ENCODE results near the gene NDUFS3. TPM values are rescaled to one million over a fixed set of nuclear protein-coding genes. Genes with fewer than 3 reads are reported as not detected.
"Not testable (repeated sequence)": the region's sequence is repeated elsewhere in the genome, so short reads cannot be mapped to it uniquely, and the experiment has no call there.

Gene NDUFS3
- total RNA-seq, 1 donor from 2014 or later, result 97.8 TPM

DNA sequence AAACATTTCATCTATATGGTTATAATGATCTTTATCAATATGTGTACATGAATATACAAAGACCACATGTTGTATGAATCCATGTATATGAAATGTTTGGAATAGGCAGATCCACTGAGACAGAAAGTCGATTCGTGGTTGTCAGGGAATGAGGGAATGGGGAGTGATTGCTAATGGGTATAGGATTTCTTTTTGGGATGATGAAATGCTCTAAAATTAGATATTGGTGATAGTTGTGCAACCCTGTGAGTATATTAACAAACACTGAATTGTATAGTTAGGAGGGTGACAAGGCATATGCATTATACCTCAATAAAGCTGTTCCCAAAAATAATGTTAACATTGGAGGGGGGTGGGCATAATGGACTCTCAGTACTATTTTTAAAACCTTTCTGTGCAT, 18.4 kb upstream of the NDUFS3 start:
- DNase-seq (ENCODE audit: low spot score), result no peak

DNA sequence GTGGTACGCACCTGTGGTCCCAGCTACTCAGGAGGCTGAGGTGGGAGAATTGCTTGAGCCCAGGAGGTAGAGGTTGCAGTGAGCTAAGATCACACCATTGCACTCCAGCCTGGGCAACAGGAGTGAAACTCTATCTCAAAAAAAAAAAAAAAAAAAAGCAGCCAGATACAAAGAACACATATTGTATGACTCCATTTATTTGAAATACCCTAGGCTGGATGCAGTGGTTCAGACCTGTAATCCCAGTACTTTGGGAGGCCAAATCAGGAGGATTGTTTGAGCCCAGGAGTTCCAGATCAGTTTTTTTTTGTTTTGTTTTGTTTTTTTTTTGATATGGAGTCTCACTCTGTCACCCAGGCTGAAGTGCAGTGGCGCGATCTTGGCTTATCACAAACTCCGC, 16.5 kb upstream of the NDUFS3 start:
- not testable (repeated sequence) for DNase-seq (ENCODE audit: low spot score)

DNA sequence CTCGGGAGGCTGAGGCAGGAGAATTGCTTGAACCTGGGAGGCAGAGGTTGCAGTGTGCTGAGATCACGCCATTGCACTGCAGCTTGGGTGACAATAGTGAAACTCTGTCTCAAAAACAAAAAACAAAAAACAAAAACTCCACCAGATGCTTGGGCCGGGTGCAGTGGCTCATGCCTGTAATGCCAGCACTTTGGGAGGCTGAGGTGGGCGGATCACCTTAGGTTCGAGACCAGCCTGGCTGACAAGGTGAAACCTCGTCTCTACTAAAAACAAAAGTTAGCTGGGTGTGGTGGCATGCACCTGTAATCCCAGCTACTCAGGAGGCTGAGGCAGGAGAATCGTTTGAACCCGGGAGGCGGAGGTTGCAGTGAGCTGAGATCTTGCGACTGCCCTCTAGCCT, 14.5 kb upstream of the NDUFS3 start:
- not testable (repeated sequence) for DNase-seq (ENCODE audit: low spot score)

DNA sequence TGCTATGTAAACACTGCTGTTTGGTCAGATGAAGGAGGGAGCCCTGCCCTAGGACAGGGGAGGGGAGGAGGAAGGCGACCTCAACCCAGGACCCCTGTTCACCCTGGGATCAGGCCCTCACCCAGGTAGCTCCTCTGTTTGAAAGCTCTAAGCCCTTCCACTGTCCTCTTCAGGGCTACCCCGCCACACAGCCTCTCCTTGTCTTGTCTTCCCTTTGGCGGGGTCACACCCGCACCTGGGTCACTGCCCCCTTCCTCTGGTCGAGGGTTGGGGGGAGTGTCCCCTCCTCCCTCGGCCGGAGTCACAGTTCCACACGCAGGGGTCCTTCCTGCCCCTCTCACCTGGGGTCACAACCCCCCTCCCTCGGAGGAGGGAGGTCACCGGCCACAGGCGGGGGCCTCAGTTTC, 13.9 kb upstream of the NDUFS3 start:
- no peak for DNase-seq (ENCODE audit: low spot score)

DNA sequence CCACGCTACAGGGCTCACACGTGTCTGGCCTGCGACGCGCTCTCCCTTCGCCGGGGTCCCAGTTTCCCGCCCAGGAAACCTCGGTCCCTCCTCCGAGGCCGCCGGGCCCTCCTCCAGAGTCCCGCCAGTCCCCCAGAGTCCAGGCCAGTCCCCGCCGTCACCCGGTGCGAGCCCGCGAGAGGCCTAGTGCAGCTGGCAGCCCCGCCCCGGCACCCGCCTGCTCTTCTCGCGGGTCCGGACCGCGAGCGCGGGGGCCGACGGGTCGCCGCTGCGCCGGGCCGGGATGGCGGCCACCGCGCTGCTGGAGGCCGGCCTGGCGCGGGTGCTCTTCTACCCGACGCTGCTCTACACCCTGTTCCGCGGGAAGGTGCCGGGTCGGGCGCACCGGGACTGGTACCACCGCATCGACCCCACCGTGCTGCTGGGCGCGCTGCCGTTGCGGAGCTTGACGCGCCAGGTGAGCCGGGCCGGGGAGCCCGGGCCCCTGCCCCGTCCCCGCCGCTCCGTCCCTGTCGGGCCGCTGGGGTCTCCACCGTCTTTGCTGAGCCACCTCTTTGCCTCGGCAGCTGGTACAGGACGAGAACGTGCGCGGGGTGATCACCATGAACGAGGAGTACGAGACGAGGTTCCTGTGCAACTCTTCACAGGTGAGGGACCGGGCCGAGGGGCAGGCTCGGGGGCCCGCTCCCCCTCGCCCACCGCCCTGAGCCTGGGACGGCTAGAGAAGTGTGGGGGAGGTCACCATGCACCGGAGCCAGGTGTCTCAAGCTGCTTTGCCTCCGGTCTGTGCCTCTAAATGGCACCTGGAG, 13.3 kb upstream of the NDUFS3 start, which contains the start of gene PTPMT1:
Gene PTPMT1 (plus strand): TSS at position 260 of the 809 bp plus-strand sequence. CDS start 24 bp downstream, at position 284.
- DNase-seq (ENCODE audit: low spot score), result peak; percentile 50

DNA sequence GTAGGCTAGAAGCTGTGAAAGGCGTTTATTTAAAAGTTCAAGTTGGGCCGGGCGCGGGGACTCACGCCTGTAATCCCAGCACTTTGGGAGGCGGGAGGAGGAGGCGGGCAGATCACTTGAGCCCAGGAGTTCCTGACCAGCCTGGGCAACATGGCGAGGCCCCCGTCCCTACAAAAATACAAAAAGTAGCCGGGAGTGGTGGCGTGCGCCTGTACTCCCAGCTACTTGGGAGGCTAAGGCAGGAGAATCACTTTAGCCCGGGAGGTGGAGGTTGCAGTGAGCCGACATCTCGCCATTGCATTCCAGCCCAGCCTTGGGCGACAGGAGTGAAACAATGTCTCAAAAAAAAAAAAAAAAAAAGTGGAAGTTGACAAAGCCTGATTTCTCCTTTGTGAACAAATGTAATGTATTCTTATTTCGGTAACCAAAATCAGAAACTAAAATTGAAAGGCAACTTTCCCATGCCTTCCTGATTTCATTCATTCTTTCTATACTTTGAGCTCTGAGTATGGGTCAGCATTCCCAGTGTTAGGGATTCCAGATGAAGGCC, 12.7 kb upstream of the NDUFS3 start:
- no peak for DNase-seq (ENCODE audit: low spot score)

DNA sequence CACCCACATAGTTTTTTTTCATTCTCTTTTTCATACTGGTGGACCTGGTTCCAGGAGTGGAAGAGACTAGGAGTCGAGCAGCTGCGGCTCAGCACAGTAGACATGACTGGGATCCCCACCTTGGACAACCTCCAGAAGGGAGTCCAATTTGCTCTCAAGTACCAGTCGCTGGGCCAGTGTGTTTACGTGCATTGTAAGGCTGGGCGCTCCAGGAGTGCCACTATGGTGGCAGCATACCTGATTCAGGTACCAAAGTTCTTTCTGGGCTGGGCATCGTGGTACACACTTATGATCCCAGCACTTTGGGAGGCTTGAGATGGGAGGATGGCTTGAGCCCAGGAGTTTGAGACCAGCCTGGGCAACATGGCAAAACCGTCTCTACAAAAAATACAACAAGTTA, 9.2 kb upstream of the NDUFS3 start:
- no peak for DNase-seq (ENCODE audit: low spot score)

DNA sequence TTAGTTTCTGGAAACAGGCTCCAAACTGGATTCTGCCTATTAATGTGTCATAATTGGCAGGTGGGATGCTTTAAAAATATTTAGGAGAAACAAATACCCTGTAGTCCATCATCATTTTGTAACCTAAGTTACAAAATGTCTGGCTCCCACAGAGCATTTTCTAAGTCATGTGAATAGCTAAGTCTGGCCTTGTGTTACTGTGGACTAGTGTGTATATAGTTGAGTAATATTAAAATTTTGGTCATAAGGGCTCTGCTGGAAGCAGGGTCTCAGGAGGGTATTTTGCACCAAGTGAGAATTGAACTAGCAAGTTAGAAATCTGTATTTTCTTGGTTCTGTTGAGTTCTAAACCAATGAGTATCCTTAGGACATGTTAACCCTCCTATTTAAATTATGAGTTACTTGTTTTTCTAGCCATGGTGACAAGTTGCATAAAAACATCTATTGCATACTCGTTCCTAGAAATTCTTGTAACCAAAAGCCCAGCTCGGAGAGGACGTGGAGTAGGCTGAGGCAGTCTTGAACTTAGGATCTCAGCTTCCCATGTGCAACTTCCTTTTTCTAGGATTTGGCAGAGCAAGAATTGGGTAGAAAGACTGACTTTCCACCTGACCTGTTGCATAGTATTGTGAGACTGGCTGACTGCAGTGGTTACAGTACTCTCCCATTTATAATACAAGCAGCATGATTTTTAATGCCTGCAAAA, 8.1 kb upstream of the NDUFS3 start:
- DNase-seq (ENCODE audit: low spot score), result no peak

DNA sequence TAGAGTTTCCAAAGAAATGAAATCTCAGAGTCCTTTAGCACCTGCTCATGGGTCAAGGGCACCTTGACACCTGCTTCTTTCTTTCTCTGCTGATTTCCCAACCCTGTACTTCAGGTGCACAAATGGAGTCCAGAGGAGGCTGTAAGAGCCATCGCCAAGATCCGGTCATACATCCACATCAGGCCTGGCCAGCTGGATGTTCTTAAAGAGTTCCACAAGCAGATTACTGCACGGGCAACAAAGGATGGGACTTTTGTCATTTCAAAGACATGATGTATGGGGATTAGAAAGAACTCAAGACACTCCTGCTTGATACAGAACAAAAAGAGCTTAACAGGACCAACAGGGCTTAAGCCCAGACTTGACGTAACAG, 7.5 kb upstream of the NDUFS3 start:
- no peak for DNase-seq (ENCODE audit: low spot score)

DNA sequence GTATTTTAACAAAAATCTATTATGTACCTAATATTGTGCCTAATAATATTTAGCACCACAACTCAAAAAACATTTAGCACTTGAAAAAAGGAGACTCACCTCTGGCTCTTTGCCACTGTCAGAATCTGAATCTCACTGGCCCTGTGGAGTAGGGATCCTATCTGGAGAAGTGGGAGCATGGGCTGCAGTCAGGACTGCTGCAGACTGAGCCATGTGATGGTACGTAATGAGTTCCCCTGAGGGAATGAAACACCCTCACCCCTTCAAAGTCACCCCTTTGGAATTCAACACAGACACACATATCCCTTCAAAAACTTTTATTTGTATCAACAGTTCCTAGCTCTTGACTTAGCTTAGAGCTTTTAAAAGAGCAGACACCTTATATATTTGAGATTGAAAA, 7.0 kb upstream of the NDUFS3 start:
- no peak for DNase-seq (ENCODE audit: low spot score)

DNA sequence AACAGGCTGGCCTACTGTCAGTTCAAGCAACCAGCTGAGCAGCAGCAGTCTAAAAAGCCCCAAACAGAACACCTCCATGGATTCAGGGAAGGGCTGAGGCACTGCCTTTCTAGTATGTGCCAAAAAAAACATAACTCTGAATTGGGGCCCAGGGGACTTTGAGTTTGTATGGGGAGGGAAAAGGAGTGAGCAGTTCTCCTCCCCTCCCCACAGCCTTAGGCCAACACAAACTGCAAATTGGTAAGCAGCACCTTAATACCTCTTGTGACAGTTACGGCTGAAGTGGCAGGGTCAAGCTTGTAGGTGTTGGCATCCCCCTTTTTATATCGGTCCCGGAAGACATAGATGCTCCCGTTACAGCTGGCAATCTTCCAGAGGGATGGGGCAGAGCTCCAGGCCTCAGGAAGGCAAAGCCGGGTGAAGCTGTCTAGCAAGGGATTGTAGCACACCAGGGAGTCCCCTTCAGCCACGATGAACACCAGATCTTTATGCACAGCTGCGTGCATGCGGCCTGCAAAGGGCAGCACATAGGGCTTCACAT, 6.1 kb upstream of the NDUFS3 start:
- DNase-seq (ENCODE audit: low spot score), result no peak

DNA sequence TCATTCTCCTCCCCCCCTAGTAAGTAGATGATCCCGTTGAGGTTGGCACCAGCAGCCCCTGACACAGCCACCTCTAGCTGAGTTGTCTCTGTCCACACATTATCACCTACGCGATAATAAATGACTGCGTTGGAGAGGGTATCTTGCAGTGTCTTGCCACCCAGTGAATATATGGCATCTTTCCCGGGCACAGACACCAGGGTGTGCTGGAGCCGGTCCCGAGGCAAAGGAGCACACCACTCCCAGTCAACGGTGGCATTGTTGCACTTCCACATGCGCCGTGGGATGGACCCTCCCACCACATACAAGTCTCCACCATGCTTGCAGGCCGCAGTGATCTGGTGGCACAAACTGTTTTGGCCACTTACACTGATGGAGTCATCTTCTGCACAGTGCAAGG, 5.6 kb upstream of the NDUFS3 start:
- no peak for DNase-seq (ENCODE audit: low spot score)

DNA sequence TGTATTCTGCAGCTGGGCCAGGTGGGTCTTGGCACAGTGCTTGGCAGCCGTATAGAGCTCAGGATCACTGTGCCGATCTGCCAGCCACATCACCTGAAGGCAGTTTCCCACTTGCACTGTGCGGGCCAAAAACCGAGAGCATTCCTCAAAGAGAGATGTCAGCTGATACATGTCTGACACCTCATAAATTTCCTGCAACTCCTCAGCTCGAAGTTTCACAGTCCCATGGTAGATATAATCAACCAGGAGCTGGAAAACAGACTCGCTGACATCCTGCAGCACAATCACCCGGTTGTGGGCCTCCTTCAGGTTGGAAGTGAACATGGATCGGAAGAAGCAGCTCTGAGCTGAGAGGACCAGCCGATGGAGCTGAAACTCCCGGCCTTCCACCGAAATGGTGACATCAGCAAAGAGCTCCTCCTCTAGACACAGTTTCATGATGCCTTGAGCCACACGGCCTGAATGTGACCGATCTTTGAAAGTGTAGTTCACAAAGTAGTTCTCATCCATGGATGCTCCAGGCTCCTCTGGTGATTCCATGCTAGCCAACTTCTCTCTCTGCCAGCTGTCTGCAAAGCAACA, 1.3 kb upstream of the NDUFS3 start:
- DNase-seq (ENCODE audit: low spot score), result no peak

DNA sequence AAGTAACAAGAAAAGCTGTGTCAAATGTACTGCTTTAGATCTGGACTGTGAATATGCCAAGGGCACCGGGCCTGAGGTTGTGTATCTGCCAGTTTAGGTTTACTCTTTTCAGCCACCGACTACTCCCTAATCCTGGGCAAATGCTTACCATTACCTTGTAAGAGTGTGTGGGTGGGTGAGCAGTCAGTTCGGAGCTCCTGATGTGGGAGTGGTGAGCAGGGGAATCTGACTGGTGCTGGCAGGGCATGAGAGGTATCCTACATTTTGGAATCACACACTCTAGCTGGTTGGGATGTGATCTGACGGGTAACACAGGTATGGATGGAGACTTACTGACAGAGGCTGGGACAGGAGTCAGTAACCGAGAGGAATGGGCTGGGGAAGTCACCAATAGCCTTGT, 5.0 kb downstream of the NDUFS3 start:
- no peak for DNase-seq (ENCODE audit: low spot score)

DNA sequence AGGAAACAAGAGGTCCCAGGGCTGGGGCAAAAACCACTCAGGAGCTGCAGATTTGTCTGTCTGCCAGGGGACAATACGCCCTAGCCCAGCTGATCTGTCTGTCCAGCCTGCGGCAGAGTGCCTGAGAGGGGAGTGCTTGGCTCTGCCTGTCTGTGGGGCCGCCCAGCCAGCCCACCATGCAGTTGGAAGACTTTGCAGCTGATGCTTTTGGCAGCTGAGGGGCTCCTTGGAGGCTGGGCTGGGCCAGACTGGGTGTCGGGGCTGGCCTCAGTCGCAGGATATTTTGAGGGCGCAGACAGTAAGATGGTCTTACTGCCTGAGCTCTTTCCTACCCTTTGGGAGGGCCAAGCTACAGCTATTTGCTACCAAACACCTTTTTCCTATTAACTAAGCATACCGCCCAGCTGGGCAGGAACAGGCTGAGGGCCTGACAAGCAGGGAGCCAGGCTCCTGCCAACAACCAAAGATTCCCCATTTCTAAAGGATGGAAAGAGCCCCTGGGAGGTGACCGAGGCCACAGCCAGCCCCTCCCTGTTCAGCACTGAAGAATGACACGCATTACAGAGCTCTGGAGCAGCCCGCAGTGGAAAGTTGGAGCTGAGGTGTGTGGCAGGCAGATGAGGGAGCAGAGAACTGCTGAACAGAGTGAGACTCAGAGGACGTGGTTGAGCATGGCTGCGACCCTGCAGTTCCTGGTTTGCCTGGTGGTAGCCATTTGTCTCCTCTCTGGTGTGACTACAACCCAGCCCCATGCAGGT, 7.4 kb downstream of the NDUFS3 start, which contains the start of gene FAM180B:
Gene FAM180B (plus strand): TSS at position 581 of the 758 bp plus-strand sequence. CDS start 91 bp downstream, at position 672.
- DNase-seq (ENCODE audit: low spot score), result no peak

DNA sequence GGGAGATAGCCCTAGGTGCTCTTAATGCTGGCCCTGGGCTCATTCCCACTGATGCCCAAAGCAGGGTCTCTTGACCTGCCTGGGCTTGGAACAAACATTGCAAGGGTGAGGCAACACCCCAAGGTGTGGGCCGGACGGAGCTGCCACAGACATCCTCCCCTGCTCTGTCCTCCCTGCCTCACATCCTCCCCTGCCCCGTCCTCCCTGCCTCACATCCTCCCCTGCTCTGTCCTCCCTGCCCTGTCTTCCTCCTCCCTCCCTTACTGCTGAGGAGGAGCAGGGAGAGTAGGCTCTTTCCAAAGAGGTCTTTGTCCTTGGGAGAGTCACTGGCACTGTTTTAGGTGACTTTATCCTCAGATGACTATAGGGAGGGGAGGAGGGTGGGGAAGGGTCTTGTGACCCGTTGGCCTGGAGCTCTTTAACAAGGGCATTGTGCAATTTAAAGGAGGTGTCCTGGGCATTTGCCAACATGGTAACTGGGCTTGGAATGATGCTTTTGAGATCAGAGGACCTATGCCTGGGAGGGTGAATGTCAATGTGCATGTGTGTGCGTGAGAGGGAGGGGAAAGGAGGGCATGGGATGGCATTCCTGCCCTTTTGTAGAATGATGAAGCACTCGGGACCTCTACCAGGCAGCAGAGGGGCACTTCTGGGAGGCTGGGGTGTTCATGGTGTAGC, 8.3 kb downstream of the NDUFS3 start:
- no peak for DNase-seq (ENCODE audit: low spot score)

DNA sequence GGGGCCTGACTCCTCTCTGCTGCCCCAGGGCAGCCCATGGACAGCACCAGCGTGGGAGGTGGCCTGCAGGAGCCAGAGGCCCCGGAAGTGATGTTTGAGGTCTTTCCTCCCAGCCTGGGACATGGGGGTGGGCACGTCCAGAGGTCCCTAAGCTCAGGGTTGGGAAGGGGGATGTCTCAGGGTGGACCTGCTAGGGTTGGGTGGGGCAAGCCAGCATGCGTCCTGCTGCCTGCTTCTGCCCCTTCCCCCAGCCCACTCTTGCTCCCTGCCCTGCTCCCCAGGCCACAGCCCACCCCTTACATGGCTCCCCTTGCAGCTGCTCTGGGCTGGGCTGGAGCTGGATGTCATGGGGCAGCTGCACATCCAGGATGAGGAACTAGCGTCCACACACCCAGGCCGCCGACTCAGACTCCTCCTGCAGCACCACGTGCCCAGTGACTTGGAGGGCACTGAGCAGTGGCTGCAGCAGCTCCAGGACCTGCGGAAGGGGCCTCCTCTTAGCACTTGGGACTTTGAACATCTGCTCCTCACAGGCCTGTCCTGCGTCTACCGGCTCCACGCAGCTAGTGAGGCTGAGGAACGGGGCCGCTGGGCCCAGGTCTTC, 9.0 kb downstream of the NDUFS3 start:
- peak; percentile 38 for DNase-seq (ENCODE audit: low spot score)

DNA sequence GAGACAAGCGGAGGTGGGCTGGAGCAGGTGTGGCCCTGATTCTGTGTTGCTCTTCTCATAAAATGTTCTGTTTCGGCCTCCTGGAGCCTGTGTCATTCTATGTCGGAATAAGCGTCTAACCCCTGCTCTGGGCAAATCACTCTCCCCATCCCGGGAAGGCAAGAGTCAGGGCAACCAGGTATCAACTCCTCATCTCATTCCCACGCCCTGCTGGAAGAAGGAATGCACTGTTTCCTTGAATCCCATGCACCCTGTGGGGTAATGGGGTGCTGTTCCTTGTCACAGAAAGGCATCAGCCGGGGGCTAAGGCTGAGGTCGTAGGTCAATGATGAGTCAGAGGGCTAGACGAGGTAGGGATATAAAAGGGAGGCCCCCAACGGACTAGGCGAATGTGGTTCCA, 10.2 kb downstream of the NDUFS3 start:
- DNase-seq (ENCODE audit: low spot score), result no peak

DNA sequence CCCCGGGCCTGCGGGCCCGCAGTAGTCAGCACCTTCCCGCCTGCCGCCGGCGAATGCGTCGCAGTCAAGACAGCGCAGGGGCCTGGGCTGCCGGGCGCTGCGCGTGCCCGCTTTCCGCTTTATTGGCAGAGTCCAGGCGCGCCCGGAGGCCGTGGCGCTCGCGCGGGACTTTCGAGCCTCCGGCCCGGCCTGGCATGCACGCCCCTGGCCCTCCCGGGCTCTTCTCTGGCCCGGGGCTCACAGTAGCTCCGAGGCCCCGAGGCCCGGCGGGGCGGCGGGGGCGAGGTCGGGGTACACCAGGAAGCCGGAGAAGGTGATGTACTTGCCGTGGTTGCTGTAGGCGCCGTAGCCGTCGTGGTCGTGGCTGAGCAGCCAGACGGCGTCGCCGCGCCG, 10.7 kb downstream of the NDUFS3 start:
- no peak for DNase-seq (ENCODE audit: low spot score)

All from mucosa of gallbladder (tissue), 1 donor.